CD4-positive, alpha-beta T cell treated with Interleukin-21 for 1 hour (primary cell): ENCODE data around the gene DEAF1.
"Not testable (repeated sequence)": the region's sequence is repeated elsewhere in the genome, so short reads cannot be mapped to it uniquely, and the experiment has no call there.

Experiments
- DNase-seq: peaks from one replicate; pipeline ENCODE4 v3.0.0-alpha.2; 2020

The DEAF1 gene

DNA sequence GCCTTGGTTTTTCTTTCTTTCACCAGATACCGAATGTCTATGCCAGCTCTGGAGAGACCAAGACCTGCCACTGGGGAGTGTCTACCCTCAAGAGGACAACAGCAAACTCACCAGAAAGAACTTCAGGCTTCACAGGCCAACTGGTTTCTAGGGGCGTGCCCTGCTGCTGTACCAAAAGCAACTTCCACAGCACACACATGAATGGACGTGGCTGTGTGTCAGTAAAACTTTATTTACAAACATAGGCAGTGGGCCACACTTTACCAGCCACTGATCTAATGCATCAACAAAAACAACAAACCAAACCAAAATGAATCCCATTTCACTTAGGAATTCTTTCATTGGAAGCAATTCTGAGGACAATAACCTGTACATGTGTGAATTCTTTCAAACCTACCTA lies 16.7 kb downstream of the DEAF1 start:
- no peak for DNase-seq

DNA sequence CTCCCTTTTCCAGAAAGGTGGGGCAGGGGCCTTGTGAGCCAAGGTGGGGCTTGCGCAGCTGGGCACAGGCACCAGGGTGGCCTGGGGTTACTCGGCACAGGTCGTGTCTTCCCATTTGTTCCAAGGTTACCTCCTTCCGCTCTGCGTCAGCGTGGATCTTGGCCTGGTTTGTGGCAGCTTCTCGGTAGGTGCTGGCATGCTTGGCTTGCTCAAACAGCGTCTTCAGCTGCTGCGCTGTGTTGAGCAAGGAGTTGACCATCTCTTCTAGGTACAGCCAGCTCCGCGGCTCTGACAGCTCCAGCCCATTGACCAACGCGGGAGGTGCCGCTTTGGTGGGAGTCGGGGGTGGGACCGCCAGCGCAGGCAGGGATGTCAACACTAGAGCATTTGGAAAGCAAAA lies 20.6 kb downstream of the DEAF1 start:
- DNase-seq, result no peak

DNA sequence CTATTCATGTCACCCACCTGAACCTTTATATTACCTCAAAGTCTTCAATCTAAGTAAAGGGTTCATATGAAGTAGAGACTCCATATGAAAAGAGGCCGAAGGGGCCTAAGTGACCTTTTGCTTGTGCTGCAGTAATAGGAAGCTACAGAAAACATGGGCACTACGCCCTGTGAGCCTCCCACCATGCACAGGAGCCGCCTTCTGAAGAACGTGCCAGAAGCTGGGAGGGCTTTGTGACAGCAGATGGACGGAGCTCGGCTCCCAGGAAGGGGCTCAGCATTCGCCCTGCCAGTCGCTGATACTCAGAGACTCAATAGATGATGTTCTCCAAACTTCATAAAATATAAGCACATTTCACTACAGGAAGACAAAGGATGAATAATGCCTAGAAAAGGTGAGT lies 21.2 kb downstream of the DEAF1 start:
- no peak for DNase-seq

DNA sequence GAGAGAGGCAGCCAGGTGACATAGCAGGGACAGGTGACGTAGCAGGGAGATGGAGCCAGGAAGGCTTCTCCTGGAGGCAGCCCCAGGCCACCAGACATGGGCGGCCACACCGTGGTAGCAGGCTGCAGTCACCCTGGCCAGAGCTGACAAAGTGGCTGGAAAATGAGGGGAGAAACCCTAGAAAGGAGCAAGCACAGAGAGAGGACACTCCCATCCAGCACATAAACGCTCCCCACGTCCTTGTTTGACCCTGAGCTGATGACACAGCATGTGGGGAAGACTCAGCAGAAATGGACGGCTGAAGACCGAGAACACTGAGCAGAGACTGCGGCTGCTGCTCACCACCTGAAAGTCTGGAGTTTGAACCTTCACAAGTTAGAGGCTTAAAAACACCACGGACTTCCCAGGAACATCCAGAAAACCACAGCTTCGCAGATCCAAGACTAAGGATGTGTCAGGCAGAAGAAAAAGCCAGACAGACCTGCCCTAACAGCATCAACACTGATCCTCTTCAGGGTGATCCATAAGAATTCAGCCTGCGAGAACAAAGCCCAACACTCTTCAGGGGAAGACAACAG lies 29.2 kb downstream of the DEAF1 start:
- DNase-seq, result no peak

DNA sequence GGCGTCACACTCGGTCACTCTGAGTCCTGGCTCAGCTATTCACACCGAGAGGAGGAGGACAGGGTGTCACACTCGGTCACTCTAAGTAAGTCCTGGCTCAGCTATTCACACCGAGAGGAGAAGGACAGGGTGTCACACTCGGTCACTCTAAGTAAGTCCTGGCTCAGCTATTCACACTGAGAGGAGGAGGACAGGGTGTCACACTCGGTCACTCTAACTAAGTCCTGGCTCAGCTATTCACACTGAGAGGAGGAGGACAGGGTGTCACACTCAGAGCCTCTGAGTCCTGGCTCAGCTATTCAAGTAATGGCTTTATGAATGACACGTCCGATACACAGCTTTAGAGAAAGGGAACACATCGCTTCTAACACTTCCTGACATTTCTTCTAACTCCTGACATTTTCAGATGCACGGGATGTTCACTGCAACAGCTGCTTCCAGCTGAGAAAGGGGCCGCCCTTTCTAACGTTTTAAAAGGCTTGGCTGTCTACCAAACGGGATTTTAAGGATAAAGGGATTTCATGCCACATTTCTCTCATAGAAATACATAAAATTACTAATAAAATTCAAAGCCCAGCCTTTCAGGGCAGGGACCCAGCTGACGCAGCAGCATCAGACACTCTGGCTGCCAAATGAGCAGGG lies 29.8 kb downstream of the DEAF1 start:
- DNase-seq, result no peak

DNA sequence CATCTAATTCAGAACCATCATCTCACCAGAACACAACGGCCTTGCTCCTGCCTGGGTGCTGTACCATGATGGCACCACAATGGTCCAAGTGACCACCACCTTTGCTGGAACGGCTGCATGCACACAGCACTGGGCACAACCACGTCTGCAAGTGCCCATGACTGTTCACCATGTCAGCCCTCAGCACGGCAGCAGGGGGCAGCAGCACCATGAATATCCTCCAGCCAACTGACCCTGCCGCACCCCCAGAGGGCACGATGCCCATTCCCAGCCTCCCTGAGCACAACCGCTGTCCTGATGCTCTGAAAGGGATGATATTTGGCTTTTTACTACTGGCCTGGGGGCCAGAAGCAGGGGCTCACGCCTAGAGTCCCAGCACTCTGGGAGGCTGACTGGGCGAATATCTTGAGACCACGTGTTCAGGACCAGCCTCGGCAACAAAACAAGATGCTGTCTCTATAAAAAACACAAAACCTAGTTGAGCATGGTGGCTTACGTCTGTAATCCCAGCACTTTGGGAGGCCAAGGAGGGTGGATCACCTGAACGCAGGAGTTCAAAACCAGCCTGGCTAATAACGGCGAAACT lies 32.2 kb downstream of the DEAF1 start:
- peak; percentile 43 for DNase-seq

DNA sequence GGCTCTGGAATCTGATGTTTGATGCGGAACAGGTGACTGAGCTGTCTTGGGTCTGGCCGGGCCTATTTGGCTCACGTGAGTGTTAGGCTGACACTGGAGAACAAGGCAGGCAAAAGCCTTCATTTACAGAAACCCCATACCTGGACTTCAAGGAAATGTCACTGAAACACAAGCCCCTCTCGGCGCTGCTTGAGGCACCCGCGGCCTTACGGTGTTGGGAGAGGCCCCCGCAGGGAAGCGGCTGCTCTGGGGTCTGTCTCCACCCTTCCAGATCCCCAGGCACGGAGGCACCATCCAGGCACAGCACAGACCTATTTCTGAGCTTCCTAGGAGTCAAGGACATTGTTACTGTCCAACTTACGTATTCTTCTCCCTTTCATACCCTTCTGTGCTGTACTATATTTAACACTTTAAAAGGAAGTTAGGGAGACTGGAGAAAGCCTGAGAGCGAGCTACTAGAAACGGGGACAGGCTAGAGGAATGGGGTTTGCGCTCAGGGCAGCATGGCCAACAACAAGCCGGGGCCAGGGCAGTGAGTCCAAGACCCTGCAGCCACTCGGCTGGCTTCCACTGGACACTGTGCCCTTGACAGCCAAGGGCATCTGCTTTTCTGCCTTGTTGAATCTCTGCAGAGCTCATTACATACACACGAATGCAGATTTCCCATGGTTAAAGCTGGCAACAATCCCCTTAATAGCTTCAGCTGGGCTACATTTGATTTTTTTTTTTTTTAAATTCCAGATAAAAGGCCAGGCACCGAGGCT lies 34.2 kb downstream of the DEAF1 start:
- DNase-seq, result no peak

DNA sequence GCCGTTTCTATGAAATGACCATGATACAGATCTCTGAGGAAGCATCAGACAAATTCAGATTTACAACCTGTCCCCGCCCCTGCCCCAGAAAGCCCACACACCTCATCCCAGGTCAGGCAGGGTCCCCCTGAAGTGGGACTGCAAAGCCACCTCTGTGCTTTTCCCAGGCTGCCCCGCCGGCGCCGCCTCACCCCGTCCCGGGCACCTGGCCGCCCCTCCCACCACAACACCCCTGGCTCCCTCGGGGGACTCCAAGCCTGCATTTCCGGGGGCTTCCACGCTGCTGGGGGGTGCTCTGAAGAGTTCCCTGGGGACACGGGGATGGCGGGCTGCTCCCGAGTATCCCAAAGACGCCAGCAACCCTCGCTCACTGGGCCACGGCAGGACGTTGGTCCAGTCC lies 34.7 kb downstream of the DEAF1 start:
- no peak for DNase-seq

DNA sequence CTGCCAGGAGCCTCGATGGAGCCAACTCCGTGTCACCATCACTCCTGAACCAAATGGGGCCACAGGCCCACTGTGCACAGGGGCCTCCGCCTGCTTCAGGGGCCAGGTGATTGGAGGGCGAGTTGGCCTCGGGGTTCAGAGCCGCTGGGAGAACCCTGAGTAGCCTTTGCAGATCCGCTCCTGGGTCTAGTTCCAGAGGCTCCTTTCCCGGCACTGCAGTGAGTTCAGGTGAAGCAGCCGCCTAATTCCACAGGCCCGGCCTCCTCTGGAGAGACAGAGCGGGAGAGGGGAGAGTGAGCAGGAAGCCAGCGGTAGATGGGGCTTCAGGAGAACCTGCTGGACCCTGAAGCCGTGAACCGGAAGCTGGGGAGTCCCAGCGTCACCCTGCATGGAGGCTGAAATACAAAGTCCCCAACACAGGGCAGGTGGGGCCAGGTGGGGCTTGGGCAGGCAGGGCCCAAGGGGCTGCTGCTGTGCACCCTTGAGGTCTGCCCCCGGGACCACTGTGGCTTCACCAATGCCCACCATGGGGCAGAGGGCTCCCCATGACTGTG lies 35.4 kb downstream of the DEAF1 start:
- DNase-seq, result no peak

DNA sequence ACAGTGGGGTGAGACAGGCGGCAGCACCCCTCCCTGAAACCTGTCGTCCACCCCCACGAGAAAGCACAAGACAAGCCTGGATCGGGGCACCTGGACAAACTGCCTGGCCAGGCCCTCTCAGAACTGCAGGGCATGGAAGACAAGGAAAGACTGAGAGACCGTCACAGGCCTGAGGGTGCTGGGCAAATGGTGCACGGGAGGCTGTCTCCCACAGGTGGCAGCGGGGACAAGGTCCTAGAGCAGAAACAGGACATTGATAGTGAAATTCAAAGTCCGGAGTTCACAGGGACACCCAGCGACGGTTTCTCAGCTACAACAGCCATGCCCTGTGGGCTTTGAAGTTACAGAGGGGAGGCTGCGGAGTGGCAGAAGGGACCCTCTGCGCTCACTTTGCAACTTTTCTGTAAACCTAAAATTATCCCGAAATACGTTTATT lies 37.3 kb downstream of the DEAF1 start:
- DNase-seq, result no peak

DNA sequence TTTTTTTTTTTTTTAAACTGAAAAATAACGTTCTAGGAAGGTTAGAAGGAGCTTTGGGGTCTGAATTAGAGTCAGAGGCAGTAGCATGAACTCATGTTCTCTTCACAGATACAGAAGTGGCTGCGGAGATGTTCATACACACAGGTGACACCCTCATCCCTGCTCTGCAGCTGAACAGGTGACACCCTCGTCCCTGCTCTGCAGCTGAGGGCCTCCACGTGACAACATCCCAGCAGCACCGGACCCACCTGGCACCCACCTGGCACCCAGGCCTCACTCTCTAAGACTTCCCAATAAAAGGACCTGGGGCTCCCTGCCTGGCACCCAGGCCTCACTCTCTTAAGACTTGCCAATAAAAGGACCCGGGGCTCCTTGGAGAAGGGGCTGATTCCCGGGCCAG lies 38.2 kb downstream of the DEAF1 start:
- DNase-seq, result no peak

DNA sequence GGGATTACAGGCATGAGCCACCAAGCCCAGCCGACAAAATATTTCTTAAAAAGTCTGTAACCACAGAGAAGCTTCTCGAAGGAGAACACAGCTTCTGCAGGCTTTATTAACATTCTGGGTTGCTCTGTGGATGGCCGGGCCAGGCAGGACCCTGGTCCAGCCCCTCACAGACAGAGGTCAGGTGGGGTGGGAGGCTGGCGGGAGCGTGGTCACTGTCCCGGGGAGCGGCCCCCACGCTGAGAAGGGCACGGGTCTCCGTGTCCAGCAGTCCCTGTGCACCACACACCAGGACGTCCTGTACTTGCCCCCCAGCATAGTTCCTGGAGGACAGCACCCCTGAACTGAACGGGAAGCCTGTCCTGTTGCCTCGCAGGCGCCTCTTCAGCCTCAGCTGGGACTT lies 38.6 kb downstream of the DEAF1 start:
- DNase-seq, result no peak

DNA sequence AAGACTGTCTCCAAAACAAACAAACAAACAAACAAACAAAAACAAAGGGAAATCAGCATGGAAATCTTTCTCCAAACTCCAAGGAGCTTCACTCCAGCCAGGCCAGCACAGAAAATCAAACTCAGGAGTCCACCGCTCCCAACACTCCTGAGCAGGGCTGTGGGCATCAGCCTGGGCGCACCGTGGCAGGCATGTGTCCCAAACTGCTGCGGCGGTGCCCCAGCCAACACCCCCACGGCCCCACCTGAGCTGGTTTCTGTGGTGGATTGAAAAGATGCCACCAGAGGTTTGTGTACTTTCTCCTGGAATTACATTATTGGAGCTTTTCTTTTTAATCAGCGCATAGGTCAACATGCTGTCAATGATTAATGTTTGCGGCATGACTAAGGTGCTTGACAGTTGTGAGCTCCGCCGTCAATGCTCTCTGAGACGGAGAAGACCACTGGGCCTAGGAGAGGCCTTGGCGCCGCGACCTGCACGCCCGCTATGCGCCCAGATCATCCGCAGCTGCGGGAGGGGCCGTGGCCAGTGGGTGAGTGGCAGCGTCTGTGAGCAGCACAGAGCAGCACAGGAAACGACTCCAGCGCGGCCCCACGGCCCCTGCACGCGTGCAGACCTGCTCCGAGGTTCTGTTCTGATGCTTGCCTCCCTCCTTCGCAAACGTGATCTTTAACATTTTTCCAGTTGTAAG lies 39.8 kb downstream of the DEAF1 start:
- no peak for DNase-seq

DNA sequence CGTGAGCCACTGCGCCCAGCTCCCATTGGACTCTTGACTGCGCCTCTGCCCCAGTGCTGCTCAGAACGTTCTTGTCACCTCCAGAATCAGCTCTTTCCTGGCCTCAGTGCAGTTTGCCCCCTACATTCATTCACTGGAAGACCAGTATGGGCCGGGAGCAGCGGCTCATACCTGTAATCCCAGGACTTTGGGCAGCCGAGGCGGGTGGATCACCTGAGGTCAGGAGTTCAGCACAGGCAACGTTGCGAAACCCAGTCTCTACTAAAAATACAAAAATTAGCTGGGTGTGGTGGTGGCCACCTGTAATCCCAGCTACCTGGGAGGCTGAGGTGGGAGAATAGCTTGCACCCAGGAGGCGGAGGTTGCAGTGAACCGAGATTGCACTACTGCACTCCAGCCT lies 40.6 kb downstream of the DEAF1 start:
- DNase-seq, result not testable (repeated sequence)

DNA sequence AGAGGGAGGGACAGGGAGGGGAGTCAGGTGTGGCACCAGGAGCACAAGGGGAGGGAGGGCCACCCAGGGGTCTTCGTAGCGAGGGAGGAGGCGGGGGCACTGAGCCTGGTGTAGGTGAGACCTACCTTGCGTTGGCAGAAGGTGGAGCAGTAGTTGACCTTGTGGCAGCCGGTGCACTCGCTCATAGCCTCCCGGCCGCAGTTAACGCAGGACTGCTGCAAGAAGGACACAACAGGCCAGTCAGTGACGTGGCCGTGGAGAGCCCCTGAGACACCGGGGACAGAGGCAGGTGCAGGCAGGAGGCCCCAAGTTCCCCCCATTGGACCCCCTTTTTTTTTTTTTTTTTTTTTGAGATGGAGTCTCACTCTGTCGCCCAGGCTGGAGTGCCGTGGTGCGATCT lies 41.2 kb downstream of the DEAF1 start:
- DNase-seq, result no peak

DNA sequence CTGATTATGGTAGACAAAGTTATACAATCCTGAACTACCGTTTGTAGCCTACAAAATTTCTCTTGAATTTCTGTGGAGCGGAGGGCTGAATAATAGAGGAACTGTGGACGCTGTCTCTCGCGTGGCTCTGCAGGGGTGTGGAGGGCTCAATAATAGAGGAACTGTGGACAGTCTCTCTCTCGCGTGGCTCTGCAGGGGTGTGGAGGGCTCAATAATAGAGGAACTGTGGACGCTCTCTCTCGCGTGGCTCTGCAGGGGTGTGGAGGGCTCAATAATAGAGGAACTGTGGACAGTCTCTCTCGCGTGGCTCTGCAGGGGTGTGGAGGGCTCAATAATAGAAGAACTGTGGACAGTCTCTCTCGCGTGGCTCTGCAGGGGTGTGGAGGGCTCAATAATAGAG lies 41.9 kb downstream of the DEAF1 start:
- not testable (repeated sequence) for DNase-seq

DNA sequence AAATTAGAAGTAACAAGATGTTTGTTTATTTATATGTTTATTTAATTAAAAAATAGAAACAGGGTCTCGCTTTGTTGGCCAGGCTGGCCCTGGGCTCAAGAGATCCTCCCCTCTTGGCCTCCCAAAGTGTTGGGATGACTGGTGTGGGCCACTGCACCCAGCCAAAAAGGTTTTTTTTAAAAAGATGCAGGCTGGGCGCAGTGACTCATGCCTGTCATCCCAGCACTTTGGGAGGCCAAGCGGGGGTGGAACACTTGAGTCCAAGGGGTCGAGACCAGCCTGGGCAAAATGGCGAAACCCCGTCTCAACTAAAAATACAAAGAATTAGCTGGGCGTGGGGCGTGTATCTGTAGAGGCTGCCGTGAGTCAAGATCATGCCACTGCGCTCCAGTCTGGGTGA lies 44.5 kb downstream of the DEAF1 start:
- no peak for DNase-seq

DNA sequence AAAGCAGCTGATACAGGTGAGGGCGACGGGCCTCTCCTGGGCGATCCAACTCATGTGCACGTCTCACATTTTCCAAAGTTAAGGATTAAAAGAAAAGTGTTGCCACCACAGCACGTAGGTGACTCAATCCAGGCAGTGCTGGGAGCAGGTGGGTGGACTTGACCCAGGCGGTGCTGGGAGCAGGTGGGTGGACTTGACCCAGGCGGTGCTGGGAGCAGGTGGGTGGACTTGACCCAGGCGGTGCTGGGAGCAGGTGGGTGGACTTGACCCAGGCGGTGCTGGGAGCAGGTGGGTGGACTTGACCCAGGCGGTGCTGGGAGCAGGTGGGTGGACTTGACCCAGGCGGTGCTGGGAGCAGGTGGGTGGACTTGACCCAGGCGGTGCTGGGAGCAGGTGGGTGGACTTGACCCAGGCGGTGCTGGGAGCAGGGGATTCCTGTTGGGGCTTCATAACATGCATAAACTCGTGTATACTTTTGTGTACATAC lies 47.3 kb downstream of the DEAF1 start:
- DNase-seq, result not testable (repeated sequence)

DNA sequence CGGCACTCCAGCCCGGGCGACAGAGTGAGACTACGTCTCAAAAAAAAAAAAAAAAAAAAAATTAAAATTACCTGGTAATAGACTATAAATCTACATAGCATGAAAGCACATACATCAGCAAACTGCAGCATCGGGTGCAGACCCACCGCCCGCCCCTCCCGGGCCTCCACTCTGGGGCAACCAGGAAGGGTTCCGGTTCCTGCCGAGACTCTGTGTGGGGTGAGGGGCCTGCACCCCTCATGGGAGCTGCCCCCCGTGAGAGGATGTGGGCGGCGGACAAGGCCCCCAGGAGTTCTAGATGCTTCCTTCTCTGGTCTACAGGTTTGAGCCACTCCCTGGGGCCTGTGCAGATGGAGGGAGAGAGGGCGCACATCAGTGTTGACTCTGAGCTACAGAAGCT lies 48.8 kb downstream of the DEAF1 start:
- no peak for DNase-seq

DNA sequence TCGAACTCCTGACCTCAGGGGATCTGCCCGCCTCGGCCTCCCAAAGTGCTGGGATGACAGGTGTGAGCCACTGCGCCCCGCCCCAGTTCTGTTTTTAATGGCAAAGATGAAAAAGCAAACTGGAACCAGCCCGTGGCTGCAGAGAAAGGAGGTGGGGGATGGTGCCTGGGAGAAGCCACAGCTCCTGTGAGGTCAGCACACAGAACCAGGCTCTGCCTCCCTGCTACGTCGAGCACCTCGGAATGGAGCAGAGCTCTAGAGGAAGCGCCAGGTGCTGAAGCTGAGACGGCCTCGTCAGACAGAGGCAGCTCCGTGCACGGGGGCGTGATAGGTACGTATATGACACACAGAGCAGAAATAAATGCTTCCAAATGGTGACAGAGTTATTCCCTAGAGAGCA lies 49.5 kb downstream of the DEAF1 start:
- no peak for DNase-seq

DNA sequence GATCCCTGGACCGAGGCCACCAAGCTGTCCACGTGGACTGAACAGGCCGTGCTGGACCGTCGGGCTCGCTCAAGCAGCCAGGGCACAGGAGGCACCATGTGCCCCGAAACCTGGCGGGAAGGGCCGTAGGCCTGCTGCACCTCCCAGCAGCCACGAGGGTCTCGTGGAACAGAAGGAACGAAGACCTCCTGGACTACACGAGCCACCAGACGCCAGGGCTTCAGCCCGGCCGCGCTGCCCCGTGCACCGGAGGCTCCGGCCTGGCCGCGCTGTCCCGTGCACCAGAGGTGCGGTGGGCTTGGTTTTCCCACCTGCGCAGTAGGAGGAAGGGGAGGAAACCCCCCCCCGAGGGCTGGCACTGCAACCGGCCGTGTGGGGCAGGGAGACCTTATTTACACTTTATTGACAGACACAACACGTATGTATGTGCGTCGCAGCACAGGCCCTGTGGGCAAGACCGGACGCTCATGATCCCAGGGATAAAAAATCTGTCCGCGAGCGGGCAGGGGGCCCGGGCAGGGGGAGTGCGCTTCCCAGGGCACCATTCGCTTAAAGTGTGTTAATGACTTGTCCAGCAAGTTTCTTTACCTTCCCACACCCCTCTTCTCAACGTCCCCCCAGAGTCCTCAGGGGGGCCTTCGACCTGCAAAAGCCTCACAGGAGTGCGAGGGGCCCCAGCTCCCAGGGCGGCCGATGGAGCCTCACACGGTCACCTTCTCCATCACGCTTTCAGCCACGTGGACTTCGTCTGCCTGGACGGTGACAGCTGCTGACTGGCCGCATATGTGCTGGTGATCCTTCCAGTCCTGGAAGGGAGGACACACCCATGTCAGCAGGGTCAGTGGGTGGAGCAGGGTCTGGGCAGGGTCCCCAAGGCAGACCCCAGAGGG lies 50.9 kb downstream of the DEAF1 start:
- DNase-seq, result no peak

DNA sequence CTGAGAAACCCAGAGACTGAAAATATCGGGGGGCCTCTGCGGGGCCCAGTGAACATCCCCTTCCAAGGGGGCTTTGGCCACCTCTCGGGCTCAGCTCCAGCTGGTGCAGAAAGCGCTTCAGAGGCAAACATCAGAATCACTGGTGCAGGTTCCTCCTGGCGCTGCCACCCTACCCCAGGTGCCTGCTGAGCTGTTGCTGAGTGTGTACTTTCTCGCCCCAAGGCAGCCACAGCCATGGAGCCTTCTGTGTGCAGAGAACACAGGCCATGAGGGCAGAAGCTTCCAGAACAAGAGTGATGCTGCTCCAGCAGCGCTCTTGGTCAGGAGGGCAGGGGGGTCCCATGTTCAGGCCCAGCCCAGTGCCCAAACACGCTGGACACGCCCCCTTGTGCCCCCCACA lies 51.7 kb downstream of the DEAF1 start:
- DNase-seq, result no peak
